A673 (cell line): ENCODE data around the gene KIF4B.

ENCODE experiments used
- EZH2 ChIP-seq: fragments of 200-600 bp; sonication (generic); IDR thresholded peaks from 2 replicates; pipeline ENCODE4 v1.6.1; 2017; ENCODE audit warnings: borderline replicate concordance, low read depth, mild to moderate bottlenecking, mixed read lengths, antibody characterized with exemption, low read length; ENCODE audit not compliant: poor library complexity, severe bottlenecking
- TF ChIP-seq, protein P1 (sequence below): fragments of 300-800, 200-600 bp; sonication (generic); conservative IDR thresholded peaks from 2 replicates; pipeline ENCODE4 v1.5.1; 2017; ENCODE audit warnings: low read depth, mild to moderate bottlenecking, antibody characterized with exemption, low read length, moderate library complexity, mixed read lengths

DNA sequence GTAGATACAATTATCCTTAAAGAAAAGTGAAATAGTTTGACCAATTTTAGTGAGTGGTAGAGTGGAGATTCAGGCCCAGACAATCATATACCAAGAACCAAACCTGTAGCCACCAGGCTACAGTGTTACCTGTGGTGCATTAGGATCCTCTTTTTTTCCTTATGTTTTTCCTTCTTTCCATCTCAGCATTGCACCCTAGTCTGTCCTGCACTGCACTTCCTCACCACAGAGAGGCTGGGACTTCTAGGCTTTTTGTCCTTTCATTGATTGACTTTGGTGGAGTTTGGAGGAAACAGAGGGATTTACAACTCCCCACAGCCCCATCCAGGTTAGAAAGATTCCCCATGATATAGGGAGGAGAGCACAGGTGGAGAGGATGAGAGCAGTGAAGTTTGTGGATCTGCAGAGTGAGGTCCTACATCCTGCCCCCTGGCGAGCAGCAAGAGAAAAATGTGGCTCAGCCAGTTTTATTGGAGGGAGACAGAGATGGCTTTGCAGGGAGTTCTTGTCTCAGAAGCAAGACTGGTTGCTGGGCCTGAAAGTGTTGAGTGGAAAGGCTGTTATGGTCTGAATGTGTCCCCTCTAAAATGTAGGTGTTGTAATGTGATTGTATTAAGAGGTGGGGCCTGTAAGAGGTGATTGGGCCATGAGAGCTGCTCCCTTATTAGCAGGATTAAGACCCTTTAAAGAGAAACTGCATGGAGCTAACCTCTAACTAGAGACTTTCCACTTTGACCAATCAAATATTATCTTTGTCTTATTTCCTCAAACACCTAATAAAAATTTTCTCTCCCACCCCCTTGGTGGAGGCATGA is 36.2 kb downstream of the KIF4B start:
- TF ChIP-seq, protein P1, sequence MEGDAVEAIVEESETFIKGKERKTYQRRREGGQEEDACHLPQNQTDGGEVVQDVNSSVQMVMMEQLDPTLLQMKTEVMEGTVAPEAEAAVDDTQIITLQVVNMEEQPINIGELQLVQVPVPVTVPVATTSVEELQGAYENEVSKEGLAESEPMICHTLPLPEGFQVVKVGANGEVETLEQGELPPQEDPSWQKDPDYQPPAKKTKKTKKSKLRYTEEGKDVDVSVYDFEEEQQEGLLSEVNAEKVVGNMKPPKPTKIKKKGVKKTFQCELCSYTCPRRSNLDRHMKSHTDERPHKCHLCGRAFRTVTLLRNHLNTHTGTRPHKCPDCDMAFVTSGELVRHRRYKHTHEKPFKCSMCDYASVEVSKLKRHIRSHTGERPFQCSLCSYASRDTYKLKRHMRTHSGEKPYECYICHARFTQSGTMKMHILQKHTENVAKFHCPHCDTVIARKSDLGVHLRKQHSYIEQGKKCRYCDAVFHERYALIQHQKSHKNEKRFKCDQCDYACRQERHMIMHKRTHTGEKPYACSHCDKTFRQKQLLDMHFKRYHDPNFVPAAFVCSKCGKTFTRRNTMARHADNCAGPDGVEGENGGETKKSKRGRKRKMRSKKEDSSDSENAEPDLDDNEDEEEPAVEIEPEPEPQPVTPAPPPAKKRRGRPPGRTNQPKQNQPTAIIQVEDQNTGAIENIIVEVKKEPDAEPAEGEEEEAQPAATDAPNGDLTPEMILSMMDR = peak; percentile 68
- no peak for TF ChIP-seq EZH2
